Choroid plexus epithelial cell (primary cell): ENCODE data around the gene S100A16.

Source experiments
- DNase-seq: peaks from one replicate; pipeline ENCODE4 v3.0.0-alpha.2; 2010; ENCODE audit warnings: low read depth
- H3K4me3 ChIP-seq: 2 replicates; pipeline ENCODE4 v1.5.1; 2011; ENCODE audit warnings: low read depth, mild to moderate bottlenecking, control low read depth, low read length, moderate library complexity
- CTCF ChIP-seq: conservative IDR thresholded peaks from 2 replicates; pipeline ENCODE4 v1.5.1; 2011; ENCODE audit warnings: low read depth, mild to moderate bottlenecking, control low read depth, inconsistent platforms, low read length, moderate library complexity

S100A16 gene

GRCh38 chr1:153607381-153607780, 5.6 kb downstream of the S100A16 start:
- DNase-seq, result no peak
- no peak for TF ChIP-seq CTCF
- no peak overlapping the region for H3K4me3 ChIP-seq

GRCh38 chr1:153606194-153606593, 6.7 kb downstream of the S100A16 start:
- no peak for DNase-seq
- no peak overlapping the region for H3K4me3 ChIP-seq
- TF ChIP-seq CTCF, result no peak

- DNase-seq, result no peak
- TF ChIP-seq CTCF, result no peak
- no peak overlapping the region for H3K4me3 ChIP-seq
Measured at GRCh38 chr1:153602749-153603148, 10.2 kb downstream of the S100A16 start.

- peak; percentile 41 for DNase-seq
Measured at GRCh38 chr1:153599847-153600246, 13.1 kb downstream of the S100A16 start.

GRCh38 chr1:153598309-153599172, 14.4 kb downstream of the S100A16 start:
- TF ChIP-seq CTCF, result no peak
- DNase-seq, result peak; percentile 70
- H3K4me3 ChIP-seq, result no peak overlapping the region

More at GRCh38 chr1:153599847-153600246, 13.1 kb downstream of the S100A16 start:
- no peak overlapping the region for H3K4me3 ChIP-seq
- no peak for TF ChIP-seq CTCF

GRCh38 chr1:153597206-153597605, 15.7 kb downstream of the S100A16 start:
- TF ChIP-seq CTCF, result no peak
- peak; percentile 47 for DNase-seq
- no peak overlapping the region for H3K4me3 ChIP-seq

GRCh38 chr1:153592748-153593147, 20.2 kb downstream of the S100A16 start:
- DNase-seq, result no peak
- TF ChIP-seq CTCF, result no peak
- no peak overlapping the region for H3K4me3 ChIP-seq
